Kidney capillary endothelial cell (primary cell): Measurements from ENCODE around the gene ATP1A1.

Source experiments
- DNase-seq: peaks from one replicate; pipeline ENCODE4 v3.0.0-alpha.2; 2018; ENCODE audit warnings: low spot score

The ATP1A1 gene

DNA sequence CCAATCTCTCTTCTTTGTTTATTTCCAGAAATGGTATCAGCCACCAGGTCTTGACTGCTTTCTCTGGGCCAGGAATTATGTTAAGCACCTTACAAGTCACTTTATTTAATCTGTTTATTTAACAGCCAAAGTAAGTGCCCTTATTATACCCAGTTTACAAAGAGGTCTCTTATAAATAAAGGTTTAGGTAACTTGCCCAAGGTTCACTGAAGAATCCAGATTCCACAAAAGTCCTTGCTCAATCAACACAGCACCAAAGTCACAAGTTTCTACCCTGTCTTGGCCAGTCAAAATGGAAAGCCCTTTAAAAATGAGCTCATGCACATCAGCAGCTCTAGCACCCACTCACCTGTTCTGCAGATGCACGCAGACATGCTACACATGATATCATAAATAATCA lies 28.0 kb upstream of the ATP1A1 start:
- DNase-seq = no peak

DNA sequence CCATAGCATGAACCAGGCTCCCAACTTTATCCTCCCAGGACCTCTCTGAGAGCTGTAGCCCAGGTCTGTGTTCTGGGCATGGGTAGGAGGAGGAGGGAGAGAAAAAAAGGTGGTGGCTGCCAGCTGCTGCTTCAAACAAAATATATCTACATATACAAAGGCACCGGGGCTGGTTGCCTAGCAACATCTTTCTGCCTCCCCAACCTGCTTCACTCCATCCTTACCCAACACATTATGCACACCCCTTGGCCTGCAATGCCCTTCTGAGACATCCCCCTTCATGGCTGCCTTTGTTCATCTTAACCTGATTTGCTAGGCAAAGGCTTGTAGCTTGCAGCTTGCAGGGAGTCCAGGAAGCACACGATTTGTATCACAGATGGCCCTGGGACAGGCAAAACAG lies 27.2 kb upstream of the ATP1A1 start:
- no peak for DNase-seq

DNA sequence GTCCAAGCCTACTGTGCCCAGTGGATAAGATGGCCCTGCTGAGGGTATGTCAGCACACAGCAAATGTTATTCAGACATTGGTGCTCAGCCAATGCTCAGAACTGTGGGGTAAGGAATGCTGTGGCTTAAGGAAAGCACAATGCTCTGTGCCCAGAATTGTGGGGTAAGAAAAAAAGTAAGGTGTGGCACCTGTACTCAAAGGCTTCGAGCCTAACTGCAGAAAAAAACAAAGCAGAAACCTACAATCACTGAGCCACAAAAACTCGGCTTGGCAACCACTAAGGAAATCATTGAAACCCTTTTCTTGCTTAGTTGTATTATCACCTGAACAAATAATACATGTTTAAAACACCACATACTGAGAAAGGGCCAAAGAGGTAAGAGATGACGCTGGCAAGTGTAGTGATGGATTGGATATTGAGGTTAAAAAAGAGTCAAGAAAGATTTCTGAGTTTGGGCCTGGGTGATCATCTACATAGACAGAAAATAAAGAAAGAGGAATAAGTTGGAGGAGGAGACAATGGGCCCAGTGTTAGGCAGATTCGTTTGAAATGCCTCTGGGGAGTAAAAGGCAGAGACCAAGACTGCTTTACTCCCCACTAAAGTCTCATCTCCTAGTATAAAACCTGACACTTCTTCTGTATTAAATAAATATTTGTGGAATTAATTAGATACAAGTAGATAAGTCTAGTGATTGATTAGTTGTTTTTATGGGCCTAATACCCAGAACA lies 25.9 kb upstream of the ATP1A1 start:
- DNase-seq = no peak

DNA sequence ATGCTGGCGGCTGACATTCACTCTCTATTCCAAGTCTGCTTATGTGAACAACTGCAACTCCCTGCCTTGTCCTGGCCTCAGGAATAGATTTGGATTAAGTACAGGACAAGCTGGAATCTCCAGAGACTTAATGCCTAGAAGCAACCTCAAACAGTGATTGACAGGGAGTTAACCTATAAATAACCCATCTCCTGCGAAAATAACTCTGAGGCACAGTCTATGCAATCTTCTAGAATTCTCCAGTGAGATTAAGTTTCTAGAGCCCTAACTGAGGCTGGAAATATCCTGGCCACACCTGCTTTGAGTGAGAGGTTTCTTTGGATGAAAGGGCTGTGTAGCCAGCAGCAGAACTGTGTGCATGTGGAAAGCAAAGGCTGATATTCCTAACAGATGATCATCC lies 25.3 kb upstream of the ATP1A1 start:
- no peak for DNase-seq

DNA sequence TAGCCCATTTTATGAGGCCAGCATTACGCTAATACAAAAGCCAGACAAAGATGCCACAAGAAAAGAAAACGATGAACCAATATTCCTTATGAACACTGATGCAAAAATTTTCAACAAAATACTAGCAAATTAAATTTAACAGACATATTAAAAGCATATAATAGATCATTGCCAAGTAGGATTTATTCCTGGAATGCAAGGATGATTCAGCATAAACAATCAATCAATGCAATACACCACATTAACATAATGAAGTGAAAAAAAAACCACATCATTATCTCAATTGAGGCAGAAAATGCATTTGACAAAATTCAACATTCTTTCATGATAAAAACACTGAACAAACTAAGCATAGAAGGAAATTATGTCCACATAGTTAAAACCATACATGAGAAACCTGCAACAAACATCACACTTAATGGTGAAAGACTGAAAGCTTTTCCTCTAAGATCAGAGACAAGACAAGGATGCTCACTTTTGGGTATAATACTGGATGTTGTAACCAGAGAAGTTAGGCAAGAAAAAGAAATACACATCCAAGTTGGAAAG lies 22.9 kb upstream of the ATP1A1 start:
- no peak for DNase-seq

DNA sequence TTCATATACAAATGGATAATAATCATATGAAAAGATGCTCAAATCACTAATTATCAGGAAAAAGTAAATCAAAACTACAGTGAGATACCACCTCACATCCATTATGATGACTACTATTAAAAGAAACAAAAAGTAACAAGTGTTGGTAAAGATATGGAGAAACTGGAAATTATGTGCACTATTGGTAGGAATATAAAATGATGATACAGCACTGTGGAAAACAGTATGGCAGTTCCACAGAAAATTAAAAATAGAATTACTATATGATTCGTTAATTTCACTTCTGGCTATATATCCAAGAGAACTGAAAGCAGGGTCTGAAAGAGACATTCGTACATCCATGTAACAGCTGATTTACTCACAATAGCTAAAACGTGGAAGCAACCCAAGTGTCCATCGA lies 21.1 kb upstream of the ATP1A1 start:
- DNase-seq = no peak

DNA sequence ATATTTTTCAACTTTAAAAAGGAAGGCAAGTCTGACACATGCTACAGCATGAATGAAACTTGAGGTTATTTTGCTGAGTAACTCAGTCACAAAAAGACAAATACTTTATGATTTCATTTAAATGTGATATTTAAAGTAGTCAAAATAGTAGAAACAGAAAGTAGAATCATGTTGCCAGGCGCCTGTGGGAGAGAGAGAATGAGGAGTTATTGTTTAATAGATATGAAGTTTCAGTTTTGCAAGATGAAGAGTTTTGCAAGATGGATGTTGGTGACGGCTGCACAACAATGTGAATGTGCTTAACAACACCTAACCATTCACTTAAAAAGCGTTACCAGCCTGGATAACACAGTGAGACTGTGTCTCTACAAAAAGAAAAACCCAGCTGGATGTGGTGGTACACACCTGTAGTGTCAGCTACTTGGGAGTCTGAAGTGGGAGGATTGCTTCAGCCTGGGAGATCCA lies 20.7 kb upstream of the ATP1A1 start:
- no peak for DNase-seq

DNA sequence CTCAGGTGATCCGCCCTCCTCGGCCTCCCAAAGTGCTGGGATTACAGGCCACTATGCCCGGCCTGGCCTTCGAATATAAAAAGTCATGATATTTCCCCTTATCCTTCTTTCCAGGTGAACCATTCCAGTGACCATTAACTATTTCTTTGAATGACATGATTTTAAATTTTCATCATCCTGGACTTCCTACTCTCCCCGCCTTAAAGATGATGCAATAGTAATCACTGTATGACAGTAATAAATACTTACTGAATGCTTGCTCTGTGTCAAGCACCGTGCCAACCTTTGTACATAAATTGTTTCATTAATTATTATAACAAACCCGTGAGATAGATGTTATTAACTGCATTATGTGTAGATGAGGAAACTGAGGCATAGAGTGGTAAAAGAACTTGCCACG lies 19.9 kb upstream of the ATP1A1 start:
- DNase-seq = no peak

DNA sequence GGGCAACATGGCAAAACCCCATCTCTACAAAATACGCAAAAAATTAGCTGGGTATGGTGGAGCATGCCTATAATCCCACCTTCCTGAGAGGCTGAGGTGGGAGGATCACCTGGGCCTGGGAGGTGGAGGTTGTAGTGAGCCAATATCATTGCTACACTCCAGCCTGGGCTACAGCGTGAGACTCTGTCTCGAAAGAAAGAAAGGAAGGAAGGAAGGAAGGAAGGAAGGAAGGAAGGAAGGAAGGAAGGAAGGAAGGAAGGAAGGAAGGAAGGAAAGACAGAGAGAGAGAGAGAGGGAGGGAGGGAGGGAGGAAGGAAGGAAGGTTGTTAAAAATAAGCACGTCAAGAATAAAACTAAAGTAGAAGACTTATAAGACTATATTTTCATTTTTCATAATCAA lies 17.0 kb upstream of the ATP1A1 start:
- no peak for DNase-seq

DNA sequence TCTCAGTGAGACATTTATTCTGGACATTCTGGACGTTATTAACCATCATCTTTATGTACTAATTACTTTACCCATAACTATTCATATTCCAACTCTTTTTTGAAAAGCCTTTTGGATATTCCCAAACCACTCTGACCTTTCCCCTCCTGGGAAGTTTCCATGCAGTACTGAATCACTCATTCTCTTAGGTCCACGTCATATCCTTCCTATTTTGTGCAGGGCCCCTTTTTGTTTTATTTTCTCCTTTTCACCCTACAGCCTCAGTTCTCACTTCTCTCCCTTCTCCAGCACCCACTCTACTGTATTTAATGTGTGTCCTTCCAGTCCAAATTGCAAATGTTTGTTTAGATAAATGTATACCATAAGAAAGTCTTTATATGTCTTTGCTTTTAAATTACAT lies 16.4 kb upstream of the ATP1A1 start:
- peak; percentile 59 for DNase-seq

DNA sequence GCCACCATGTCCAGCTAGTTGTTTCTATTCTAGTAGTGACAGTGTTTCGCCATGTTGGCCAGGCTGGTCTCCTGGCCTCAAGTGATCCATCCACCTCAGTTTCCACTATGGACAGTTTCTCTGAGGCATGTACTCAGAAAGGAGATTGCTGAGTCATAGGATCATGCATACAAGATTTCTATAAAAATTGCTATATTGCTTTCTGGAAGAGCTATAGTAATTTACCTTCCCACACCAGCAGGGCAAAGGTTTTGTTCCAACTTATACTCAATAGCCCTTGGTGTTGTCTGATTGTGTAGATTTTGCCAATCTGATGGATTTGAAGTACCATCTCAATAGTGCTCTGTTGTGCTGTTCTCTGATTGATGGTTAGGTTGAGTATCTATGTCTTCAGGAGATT lies 15.6 kb upstream of the ATP1A1 start:
- no peak for DNase-seq

DNA sequence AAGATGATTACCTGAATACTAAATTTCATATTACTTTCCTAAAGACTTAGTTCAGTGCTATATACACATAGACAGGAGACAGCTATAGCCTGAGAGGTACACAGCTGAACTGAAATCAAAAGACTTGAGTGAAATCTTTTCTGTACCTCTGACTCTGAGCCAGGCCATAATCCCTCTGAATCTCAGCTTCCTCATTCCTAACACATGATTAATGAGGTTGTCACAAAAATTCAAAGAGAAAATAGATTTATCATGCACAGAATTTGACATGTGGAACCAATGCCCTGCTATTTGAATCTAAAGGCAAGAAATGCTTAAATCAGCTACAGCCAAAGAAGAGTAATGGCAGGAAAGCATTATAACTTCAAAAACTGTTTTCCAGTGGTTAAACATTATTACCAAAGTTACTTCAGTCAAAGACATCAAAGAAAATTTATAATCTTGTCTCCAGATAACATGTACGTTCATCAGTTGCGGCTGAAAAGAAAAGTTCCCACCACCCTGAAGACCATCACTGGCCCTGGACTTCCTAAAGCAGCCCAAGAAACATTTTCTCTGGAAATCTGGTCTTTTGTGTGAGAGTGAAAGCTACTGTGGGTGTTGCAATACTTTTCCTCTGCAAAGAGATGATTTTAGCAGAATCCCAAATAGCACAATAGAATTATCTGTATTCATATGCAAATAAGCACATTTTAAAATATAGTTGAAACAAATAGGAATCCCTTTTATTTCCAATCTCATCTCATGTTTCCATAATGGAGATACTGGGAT lies 13.8 kb upstream of the ATP1A1 start:
- no peak for DNase-seq

DNA sequence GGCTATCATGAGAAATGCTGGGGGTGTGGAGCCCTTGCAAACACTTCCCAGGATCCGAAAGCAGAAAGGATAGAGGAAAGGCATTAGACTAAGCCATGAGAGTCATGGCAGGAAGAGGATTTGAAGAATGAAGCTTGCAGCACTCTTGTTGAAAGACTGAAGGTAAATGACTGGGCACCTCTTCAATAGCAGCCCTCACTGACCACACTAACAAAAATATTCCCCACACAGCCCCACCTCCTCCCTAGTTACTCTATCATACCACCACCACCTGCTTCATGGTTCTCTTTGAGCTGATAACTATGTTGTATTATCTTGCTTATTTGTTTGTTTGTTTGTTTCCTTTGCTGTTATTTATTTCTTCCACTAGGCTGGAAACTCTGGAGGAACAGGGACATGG lies 13.2 kb upstream of the ATP1A1 start:
- DNase-seq = no peak

DNA sequence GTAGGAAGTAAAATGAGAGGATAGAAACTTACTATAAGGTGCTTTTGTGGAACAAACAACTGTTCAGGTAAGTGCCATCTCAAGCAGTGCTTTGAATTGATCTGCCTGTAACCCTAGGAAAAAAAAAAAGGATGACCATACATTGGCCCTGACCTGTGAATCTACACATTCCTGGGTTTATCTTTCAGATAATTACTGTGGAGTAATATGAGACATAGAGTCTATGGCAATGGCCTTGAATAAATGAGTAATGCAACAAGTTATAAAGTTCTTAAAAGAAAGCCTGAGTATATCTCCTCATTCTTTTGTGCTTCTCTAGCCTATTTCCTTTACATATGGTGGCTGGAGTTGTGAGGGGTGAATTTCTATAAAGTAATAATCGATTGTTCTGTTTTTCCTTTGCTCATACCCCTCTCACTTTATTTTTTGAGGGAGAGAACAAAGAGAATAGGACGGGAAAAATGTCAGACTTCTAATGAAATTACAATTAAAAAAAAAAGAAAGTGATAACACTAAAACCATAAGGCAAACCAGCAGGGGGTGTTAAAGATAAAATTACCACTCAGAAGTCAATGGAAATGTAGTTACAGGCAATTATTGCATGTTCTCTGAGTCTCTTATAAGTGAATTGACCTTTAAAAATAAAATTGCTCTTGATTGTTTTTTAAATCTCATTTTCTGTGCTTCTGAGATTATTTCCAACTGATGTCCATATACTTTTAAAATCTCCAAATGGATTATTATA lies 12.4 kb upstream of the ATP1A1 start:
- peak; percentile 19 for DNase-seq

DNA sequence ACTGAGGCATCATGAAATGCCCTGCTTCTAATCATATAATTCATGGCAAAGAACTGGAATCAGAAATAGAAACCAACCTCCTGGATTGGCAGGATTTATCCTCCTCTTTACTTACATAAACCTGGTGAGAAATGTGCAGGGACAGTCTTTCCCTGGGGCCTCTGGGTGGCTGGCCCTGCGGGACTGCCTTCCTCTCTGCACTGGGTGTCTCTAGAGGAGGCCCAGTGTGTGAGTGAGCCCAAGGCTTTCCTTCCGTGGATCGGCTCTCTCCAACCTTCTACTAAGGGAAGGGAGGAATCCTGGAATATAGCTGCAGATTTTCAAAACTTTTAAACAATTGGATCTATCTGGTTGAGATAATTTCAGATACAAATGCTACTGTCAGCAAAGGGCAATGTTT lies 11.4 kb upstream of the ATP1A1 start:
- no peak for DNase-seq

DNA sequence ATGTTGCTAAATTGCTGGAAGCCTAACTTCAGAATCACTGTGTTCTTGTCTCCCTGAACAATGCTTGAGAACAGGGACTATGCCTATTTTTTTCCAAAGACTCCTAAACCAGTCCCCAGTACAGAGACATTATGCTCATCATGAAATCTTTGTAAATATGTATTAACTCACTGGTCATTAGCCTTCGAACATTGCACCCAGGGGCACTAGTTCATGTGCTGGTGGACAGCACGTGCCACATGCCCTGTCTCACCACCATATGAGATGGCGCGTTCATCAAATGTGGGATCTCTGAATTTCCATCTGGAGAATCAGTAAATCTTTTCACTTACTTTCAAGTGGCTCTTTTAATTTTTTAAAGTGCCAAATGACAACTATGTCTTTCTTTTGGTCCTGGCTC lies 11.0 kb upstream of the ATP1A1 start:
- no peak for DNase-seq

DNA sequence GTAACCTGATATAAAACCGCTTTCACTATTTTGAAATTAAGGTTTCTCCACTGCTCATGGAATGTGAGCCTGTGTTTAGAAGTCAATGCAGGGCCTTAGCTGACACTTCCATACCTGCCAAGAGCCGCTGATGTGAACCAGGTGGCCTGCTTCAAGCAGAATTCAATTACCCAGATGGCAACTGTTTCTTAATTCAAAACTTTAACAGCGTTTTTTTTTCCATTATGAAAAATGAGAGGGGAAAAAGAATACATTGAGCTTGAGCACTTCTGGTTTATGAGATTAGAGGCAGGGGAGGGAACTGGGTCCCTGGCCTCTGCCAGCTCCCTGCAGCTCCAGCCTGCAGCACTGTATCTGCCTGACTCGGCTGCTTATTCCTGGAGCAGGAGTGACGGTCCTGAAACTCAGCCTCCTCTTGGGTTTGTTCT lies 7.7 kb upstream of the ATP1A1 start:
- no peak for DNase-seq

DNA sequence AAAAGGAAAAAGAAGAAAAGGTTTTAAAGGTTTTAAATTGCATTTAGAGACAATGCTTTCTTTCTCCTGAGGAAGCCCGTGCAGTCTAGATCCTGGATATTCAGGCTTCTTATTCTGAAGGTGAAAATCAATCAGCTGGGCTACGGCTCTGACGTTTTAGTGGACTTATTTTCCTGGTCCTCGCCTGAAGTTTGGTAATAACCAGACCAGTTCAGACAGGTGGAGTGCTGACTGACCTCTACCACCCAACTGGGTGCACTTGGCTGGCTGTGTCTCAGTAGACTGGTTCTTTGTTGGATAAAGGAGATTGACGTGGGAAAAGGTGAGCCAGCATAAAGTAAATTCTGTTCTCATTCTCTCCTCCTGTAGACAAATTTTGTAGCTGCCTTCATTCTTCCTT lies 7.2 kb upstream of the ATP1A1 start:
- no peak for DNase-seq

DNA sequence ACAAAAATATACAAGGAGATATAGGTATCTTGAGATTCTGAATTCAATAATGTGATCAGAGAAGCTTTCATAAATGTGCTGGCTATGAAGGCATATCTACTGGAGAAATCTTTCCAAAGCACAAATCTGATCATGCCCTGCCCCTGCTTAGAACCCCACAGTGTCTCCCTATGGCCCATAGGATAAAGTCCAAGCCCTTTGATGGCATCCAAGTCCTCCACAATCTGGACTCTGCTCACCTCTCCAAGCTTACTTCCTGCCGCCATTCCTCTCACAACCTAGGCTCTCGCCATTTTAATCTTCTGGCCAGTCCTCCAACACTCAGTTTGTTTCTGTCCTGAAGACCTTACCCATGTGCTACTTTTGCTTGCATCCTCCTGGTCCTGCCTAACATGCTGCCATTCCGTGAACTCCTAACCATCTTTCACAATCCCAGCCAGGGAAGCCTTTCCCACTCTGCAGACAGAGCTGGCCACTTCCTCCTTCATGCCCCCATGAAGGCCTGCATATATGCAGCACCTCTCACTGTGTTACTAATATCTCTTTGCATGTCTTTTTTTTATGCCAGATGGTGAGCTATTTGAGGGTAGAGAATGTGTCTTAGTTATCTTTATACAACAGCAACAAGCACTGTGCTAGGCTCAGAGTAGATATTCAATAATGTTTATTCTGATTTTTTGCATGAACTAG lies 5.6 kb upstream of the ATP1A1 start:
- DNase-seq = no peak

DNA sequence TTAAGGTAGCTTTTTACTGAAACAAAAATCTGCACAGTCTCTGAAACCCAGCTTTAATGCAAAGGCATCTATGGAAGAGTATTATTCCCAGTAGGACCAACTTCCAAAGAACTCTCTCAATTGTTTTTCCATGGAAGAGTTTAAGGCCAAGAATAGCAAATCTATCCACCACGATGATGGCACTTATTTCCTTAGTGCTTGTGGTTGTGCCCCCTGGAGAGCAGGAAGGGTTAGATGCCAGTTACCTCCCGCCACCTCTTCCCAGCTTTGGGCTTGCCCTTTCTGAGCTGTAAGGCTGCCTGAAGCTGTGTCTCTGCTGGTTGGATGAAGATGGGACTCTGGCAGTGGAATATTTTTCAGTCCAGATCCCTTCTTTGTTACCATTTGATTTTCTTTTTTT lies 4.8 kb upstream of the ATP1A1 start:
- DNase-seq = no peak

DNA sequence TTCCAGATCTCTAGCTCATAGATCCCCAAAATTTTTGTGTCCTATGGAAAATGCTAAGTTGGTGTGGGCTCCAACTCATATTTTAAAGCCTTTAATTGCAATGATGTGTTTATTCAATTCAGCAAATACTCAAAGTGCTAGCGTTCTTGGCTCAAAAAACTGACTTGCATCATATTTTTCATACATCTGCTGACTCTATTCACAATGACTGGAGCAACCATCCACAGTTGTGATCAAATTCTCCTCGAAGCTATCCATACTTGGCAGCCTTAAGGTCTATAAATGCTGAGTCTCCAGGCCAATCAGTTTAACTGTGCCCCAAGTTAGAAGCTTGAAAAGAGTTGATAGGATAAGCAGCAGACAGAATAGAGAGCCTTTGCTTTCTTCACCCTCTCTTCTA lies 2.9 kb upstream of the ATP1A1 start:
- no peak for DNase-seq

DNA sequence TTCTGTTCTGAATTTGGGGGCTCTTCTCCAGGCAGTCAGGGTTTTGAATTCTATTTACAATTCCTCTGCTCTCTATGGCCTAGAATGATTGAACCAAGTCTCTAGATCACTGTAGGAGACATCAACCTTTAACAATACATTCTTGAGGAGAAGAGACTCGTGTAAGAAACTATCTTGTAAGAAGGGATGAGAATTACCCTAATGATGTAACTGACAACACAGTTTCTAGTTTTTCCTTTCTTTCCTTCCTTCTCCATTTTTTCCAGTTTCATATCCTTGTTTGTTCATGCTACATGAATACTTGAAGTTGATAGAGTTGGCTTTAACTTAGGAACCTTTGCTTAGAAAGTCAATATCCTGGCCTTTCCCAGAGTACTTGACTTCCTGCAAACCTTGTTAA lies 1.3 kb upstream of the ATP1A1 start:
- DNase-seq = no peak
